ENCODE results near the gene MCHR1. TPM values are rescaled to one million over a fixed set of nuclear protein-coding genes. Genes with fewer than 3 reads are reported as not detected.
"Not testable (repeated sequence)": the region's sequence is repeated elsewhere in the genome, so short reads cannot be mapped to it uniquely, and the experiment has no call there.

MCHR1 gene
- total RNA-seq, 1 experiment from 2014 or later: not detected

- CTCF ChIA-PET: interaction anchor here (0.7 kb wide), 1 partner anchor 238 kb away, joined by 4 read pairs; no protein-coding TSS in a partner anchor
- H3K4me3 Mint-ChIP-seq (ENCODE audit: low read depth, unreplicated experiment): no peak overlapping the region
- DNase-seq: no peak
- peaks cover 8% of the 10 kb centered on the region for H3K9me3 Mint-ChIP-seq (ENCODE audit: low read depth, unreplicated experiment)
- H3K36me3 Mint-ChIP-seq (ENCODE audit: insufficient read depth, unreplicated experiment): peaks cover 3% of the 10 kb centered on the region
- BruUV-seq (replicated peaks): no TSS peak
- H3K4me1 Mint-ChIP-seq (ENCODE audit: low read depth, unreplicated experiment): peaks cover 6% of the 10 kb centered on the region
- H3K27ac Mint-ChIP-seq (ENCODE audit: unreplicated experiment): no peak overlapping the region
- H3K27me3 Mint-ChIP-seq (ENCODE audit: unreplicated experiment): peaks cover 12% of the 10 kb centered on the region
- TF ChIP-seq CTCF (IDR thresholded peaks at IDR 0.05; ENCODE audit: unreplicated experiment): no peak
- intact Hi-C loops (cut with micrococcal nuclease; ENCODE audit: unreplicated experiment): no loop called here
Measured at GRCh38 chr22:40673017-40673416, 6.3 kb upstream of the MCHR1 start.

- no peak overlapping the region for H3K27ac Mint-ChIP-seq (ENCODE audit: unreplicated experiment)
- intact Hi-C loops (cut with micrococcal nuclease; ENCODE audit: unreplicated experiment): no loop called here
- no TSS peak for BruUV-seq (replicated peaks)
- peaks cover 3% of the 10 kb centered on the region for H3K36me3 Mint-ChIP-seq (ENCODE audit: insufficient read depth, unreplicated experiment)
- no peak for DNase-seq
- H3K27me3 Mint-ChIP-seq (ENCODE audit: unreplicated experiment): peaks cover 25% of the 10 kb centered on the region
- peaks cover 3% of the 10 kb centered on the region for H3K9me3 Mint-ChIP-seq (ENCODE audit: low read depth, unreplicated experiment)
- peaks cover 1% of the 10 kb centered on the region for H3K4me1 Mint-ChIP-seq (ENCODE audit: low read depth, unreplicated experiment)
- no peak overlapping the region for H3K4me3 Mint-ChIP-seq (ENCODE audit: low read depth, unreplicated experiment)
- CTCF ChIA-PET: interaction anchor here (0.6 to 0.7 kb wide), 3 partner anchors 11 to 107 kb away, joined by 3 read pairs; no protein-coding TSS in a partner anchor
- no peak for TF ChIP-seq CTCF (IDR thresholded peaks at IDR 0.05; ENCODE audit: unreplicated experiment)
Measured at GRCh38 chr22:40674274-40674673, 5.0 kb upstream of the MCHR1 start.

GRCh38 chr22:40676166-40676565 is 3.1 kb upstream of the MCHR1 start:
- peaks cover 44% of the 10 kb centered on the region for H3K27me3 Mint-ChIP-seq (ENCODE audit: unreplicated experiment)
- H3K4me3 Mint-ChIP-seq (ENCODE audit: low read depth, unreplicated experiment); DNase-seq; H3K4me1 Mint-ChIP-seq (ENCODE audit: low read depth, unreplicated experiment); intact Hi-C loops (cut with micrococcal nuclease; ENCODE audit: unreplicated experiment); H3K36me3 Mint-ChIP-seq (ENCODE audit: insufficient read depth, unreplicated experiment); H3K9me3 Mint-ChIP-seq (ENCODE audit: low read depth, unreplicated experiment); H3K27ac Mint-ChIP-seq (ENCODE audit: unreplicated experiment); BruUV-seq (replicated peaks): not testable (repeated sequence)
- CTCF ChIA-PET: interaction anchor here (1.6 kb wide), 1 partner anchor 13 kb away, joined by 7 read pairs; no protein-coding TSS in a partner anchor

GRCh38 chr22:40676644-40677043 is 2.6 kb upstream of the MCHR1 start:
- intact Hi-C loops (cut with micrococcal nuclease; ENCODE audit: unreplicated experiment): no loop called here
- TF ChIP-seq CTCF (IDR thresholded peaks at IDR 0.05; ENCODE audit: unreplicated experiment): no peak
- no TSS peak for BruUV-seq (replicated peaks)
- Mint-ChIP-seq H3K36me3 (ENCODE audit: insufficient read depth, unreplicated experiment) (no peaks in the 10 kb centered on the region), H3K27ac (ENCODE audit: unreplicated experiment) (no peak overlapping the region), H3K4me1 (ENCODE audit: low read depth, unreplicated experiment) (no peaks in the 10 kb centered on the region), H3K9me3 (ENCODE audit: low read depth, unreplicated experiment) (peaks cover 3% of the 10 kb centered on the region), H3K4me3 (ENCODE audit: low read depth, unreplicated experiment) (no peak overlapping the region), H3K27me3 (ENCODE audit: unreplicated experiment) (peaks cover 47% of the 10 kb centered on the region)
- CTCF ChIA-PET: interaction anchor here (0.6 to 1.6 kb wide), 2 partner anchors 13 to 809 kb away, joined by 4 to 7 read pairs; no protein-coding TSS in a partner anchor
- no peak for DNase-seq

GRCh38 chr22:40678493-40679248 is 613 bp upstream of the MCHR1 start:
- no TSS peak for BruUV-seq (replicated peaks)
- intact Hi-C loops (cut with micrococcal nuclease; ENCODE audit: unreplicated experiment): no loop called here
- no peaks in the 10 kb centered on the region for H3K36me3 Mint-ChIP-seq (ENCODE audit: insufficient read depth, unreplicated experiment)
- peaks cover 46% of the 10 kb centered on the region for H3K27me3 Mint-ChIP-seq (ENCODE audit: unreplicated experiment)
- TF ChIP-seq CTCF (IDR thresholded peaks at IDR 0.05; ENCODE audit: unreplicated experiment): no peak
- H3K4me1 Mint-ChIP-seq (ENCODE audit: low read depth, unreplicated experiment): peaks cover 8% of the 10 kb centered on the region
- no peak overlapping the region for H3K4me3 Mint-ChIP-seq (ENCODE audit: low read depth, unreplicated experiment)
- H3K27ac Mint-ChIP-seq (ENCODE audit: unreplicated experiment): no peak overlapping the region
- CTCF ChIA-PET: no interaction called here
- DNase-seq: no peak
- no peaks in the 10 kb centered on the region for H3K9me3 Mint-ChIP-seq (ENCODE audit: low read depth, unreplicated experiment)

All from Calu3 (cell line).